PC-9 (cell line): ENCODE results near the gene HDDC3. TPM values are rescaled to one million over a fixed set of nuclear protein-coding genes. Genes with fewer than 3 reads are reported as not detected.

ENCODE experiments used
- total RNA-seq: library from RNA; stranded (reverse); gene quantifications from 2 replicates; pipeline ENCODE4 v1.2.3, GENCODE V29; 2021

HDDC3 gene
- total RNA-seq, 1 experiment from 2014 or later: 18.1 TPM

Other genes with a start within 250 kb of the HDDC3 start
- gene BLM, start 215.2 kb downstream of the HDDC3 start, total RNA-seq: 15.1 and 19.1 TPM in 2 replicates
- 48.7 and 50.4 TPM in 2 replicates for gene FURIN, start 64.0 kb downstream of the HDDC3 start, total RNA-seq
- gene FES, start 48.0 kb downstream of the HDDC3 start, total RNA-seq: 2.1 and 3.8 TPM in 2 replicates
- 26.4 and 27.1 TPM in 2 replicates for gene MAN2A2, start 29.2 kb downstream of the HDDC3 start, total RNA-seq
- gene UNC45A, start 2.7 kb upstream of the HDDC3 start, total RNA-seq: 81.8 and 86.0 TPM in 2 replicates
- 51.4 and 51.5 TPM in 2 replicates for gene RCCD1, start 22.3 kb upstream of the HDDC3 start, total RNA-seq
- gene PRC1, start 62.0 kb upstream of the HDDC3 start, total RNA-seq: 145 and 180 TPM in 2 replicates
- gene VPS33B, start 90.0 kb upstream of the HDDC3 start, total RNA-seq: 12.1 and 13.6 TPM in 2 replicates
- not detected in 2 replicates for gene SV2B, start 167.7 kb upstream of the HDDC3 start, total RNA-seq